HCT116 (cell line): ENCODE measurements around the gene CSTPP1. TPM values are rescaled to one million over a fixed set of nuclear protein-coding genes. Genes with fewer than 3 reads are reported as not detected.

ENCODE experiments used
- ATAC-seq: fragments of 200-7000 bp; cut with Tn5 transposase; 2 replicates; pipeline ENCODE4 v1.9.1; 2020; ENCODE audit warnings: mild to moderate bottlenecking, moderate library complexity
- BruUV-seq: library from RNA; stranded (reverse); fragments of 400-500 nt; replicated peaks from 2 replicates; lab custom pipeline; 2021; lab: Mats Ljungman, UMichigan
- CTCF ChIA-PET: fragments of 300-600 bp; sonication (Branson Sonifier 250); formaldehyde crosslinking; loops from one replicate; lab custom pipeline; 2021; ENCODE audit warnings: antibody characterized with exemption; lab: Charles Lee
- POLR2A ChIA-PET: fragments of 300-600, 350-600 bp; sonication (Branson Sonifier 250); formaldehyde crosslinking; loops from one replicate; lab custom pipeline; 2021; ENCODE audit warnings: antibody characterized with exemption; lab: Charles Lee
- RAD21 ChIA-PET, 2 experiments: fragments of 300-600 bp; sonication (Branson Sonifier 250); formaldehyde crosslinking; loops; one replicate each; lab custom pipeline; 2023; ENCODE audit warnings: low total read pairs in 2 of 2; ENCODE audit not compliant: uncharacterized antibody in 2 of 2, unreplicated experiment in 2 of 2, low non-redundant PET in 1 of 2; lab: Charles Lee
- DNase-seq: peaks from one replicate; pipeline ENCODE4 v3.0.0-alpha.2; 2010; ENCODE audit warnings: low read depth, low spot score
- H2AFZ ChIP-seq: fragments of 200-600 bp; shearing (Covaris generic), sonication (generic); 2 replicates; pipeline ENCODE4 v1.6.1; 2017; ENCODE audit warnings: low read depth, mixed run types, mixed read lengths, antibody characterized with exemption, low read length; ENCODE audit not compliant: poor library complexity, severe bottlenecking
- H3K27ac ChIP-seq: 2 replicates; pipeline ENCODE4 v1.5.1; 2012; ENCODE audit warnings: low read depth, low read length
- H3K27me3 ChIP-seq: fragments of 200-600 bp; sonication (generic); 2 replicates; pipeline ENCODE4 v1.6.1; 2016; ENCODE audit warnings: mixed run types, low read length, mixed read lengths; ENCODE audit not compliant: insufficient read depth
- H3K36me3 ChIP-seq, 2 experiments: fragments of 200-500 bp in 1 of 2; fragments of 200-600 bp in 1 of 2; sonication (Bioruptor generic) in 1 of 2; sonication (generic) in 1 of 2; 2 replicates each; pipeline versions ENCODE4 v1.5.1 to v1.6.1; 2014 to 2016; ENCODE audit warnings: low read length in 2 of 2, inconsistent platforms in 1 of 2, mixed read lengths in 1 of 2, mixed run types in 1 of 2; ENCODE audit not compliant: insufficient read depth in 2 of 2, control insufficient read depth in 1 of 2
- H3K4me1 ChIP-seq, 2 experiments: fragments of 200-600 bp in 1 of 2; sonication (generic) in 1 of 2; 2 replicates each; pipeline versions ENCODE4 v1.5.1 to v1.6.1; 2012 to 2017; ENCODE audit warnings: low read length in 2 of 2, inconsistent platforms in 1 of 2, mild to moderate bottlenecking in 1 of 2, mixed read lengths in 1 of 2, mixed run types in 1 of 2, moderate library complexity in 1 of 2; ENCODE audit not compliant: insufficient read depth in 2 of 2, control insufficient read depth in 1 of 2
- H3K4me2 ChIP-seq: fragments of 200-600 bp; sonication (generic); 2 replicates; pipeline ENCODE4 v1.6.1; 2017; ENCODE audit warnings: mixed run types, low read length, mixed read lengths
- H3K4me3 ChIP-seq, 2 experiments: fragments of 200-600 bp in 1 of 2; sonication (generic) in 1 of 2; replicated peaks in 1 of 2; 2 replicates each; pipeline ENCODE4 v1.5.1; 2011 to 2016; ENCODE audit warnings: low read length in 2 of 2, control low read depth in 1 of 2, low read depth in 1 of 2, mild to moderate bottlenecking in 1 of 2, mixed read lengths in 1 of 2, mixed run types in 1 of 2
- H3K79me2 ChIP-seq: fragments of 200-600 bp; sonication (generic); 2 replicates; pipeline ENCODE4 v1.6.1; 2017; ENCODE audit warnings: mild to moderate bottlenecking, mixed run types, low read length, moderate library complexity, mixed read lengths; ENCODE audit not compliant: insufficient read depth
- H3K9ac ChIP-seq: fragments of 200-600 bp; sonication (generic); 2 replicates; pipeline ENCODE4 v1.6.1; 2016; ENCODE audit warnings: low read length, mixed read lengths
- H3K9me2 ChIP-seq: fragments of 200-600 bp; sonication (generic), shearing (Covaris generic); 2 replicates; pipeline ENCODE4 v1.6.1; 2017; ENCODE audit warnings: mixed run types, mild to moderate bottlenecking, moderate library complexity; ENCODE audit not compliant: insufficient read depth
- H3K9me3 ChIP-seq, 2 experiments: fragments of 200-500 bp in 1 of 2; fragments of 200-600 bp in 1 of 2; sonication (Bioruptor generic) in 1 of 2; sonication (generic) in 1 of 2; 2 replicates each; pipeline ENCODE4 v1.6.1; 2014 to 2017; ENCODE audit warnings: low read length in 2 of 2, mixed read lengths in 2 of 2, inconsistent platforms in 1 of 2, low read depth in 1 of 2, mild to moderate bottlenecking in 1 of 2, mixed run types in 1 of 2, moderate library complexity in 1 of 2; ENCODE audit not compliant: control insufficient read depth in 1 of 2, insufficient read depth in 1 of 2
- H4K20me1 ChIP-seq: fragments of 200-600 bp; sonication (generic), shearing (Covaris generic); 2 replicates; pipeline ENCODE4 v1.6.1; 2017; ENCODE audit warnings: mixed run types, mild to moderate bottlenecking, moderate library complexity; ENCODE audit not compliant: insufficient read depth
- EGR1 ChIP-seq: IDR thresholded peaks from 2 replicates; pipeline ENCODE4 v1.6.1; 2012; ENCODE audit warnings: low read depth
- POLR2AphosphoS5 ChIP-seq: IDR thresholded peaks from 2 replicates; pipeline ENCODE4 v1.6.1; 2011; ENCODE audit warnings: mild to moderate bottlenecking, low read depth, low read length, moderate library complexity
- SIN3A ChIP-seq: IDR thresholded peaks from 2 replicates; pipeline ENCODE4 v1.6.1; 2012; ENCODE audit warnings: low read depth
- ZFX ChIP-seq: fragments of 450-650 bp; IDR thresholded peaks from 2 replicates; pipeline ENCODE4 v1.6.1; 2017
- intact Hi-C: fragments of 100-400 bp; cut with micrococcal nuclease; formaldehyde crosslinking; loops from 2 replicates; pipeline ENCODE4 v1.10.0; 2022
- total RNA-seq: library from RNA; stranded (reverse); gene quantifications from one replicate; pipeline ENCODE4 v1.2.1, GENCODE V29; 2021; ENCODE audit not compliant: unreplicated experiment
- TF ChIP-seq, protein P1 (sequence below): IDR thresholded peaks from 2 replicates; pipeline ENCODE4 v1.6.1; 2012
- TF ChIP-seq, protein P2 (sequence below): IDR thresholded peaks from 2 replicates; pipeline ENCODE4 v1.6.1; 2012; ENCODE audit warnings: low read depth

CSTPP1 gene
- total RNA-seq, 1 experiment from 2014 or later: 24.7 TPM

DNA sequence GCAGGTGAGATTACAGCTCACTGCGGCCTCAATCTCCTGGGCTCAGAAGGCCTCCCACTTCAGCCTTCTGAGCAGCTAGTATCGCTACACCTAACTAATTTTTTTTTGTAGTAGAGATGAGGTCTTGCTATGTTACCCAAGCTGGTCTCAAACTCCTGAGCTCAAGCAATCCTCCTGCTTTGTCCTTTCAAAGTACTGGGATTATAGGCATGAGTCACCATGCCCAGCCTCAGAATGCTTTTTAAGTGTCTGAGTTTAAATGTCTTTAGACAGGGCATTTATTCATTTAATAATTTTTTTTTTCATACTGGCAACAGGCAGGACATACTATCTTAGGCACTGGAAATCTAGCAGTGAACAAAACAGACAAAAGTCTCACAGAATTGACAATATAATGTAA is 45.9 kb upstream of the CSTPP1 start (continued):
- TF ChIP-seq, protein P1, sequence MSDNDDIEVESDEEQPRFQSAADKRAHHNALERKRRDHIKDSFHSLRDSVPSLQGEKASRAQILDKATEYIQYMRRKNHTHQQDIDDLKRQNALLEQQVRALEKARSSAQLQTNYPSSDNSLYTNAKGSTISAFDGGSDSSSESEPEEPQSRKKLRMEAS: no peak
- TF ChIP-seq ZFX (no peak), SIN3A (no peak)

DNA sequence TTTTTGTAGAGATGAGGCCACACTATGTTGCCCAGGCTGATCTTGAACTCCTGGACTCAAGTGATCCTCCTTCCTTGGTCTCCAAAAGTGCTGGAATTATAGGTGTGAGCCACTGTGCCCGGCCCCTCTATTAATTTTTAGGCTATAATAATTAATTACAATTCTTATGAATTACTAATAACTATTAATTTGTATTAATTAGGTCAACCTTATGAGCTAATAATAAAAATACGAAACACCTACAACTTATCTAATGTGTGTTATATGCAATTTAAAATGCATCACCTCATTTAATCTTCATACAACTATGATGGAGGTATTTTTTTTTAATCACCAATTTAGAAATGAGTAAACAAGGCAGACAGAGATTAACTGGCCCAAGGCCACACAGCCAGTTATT is 44.5 kb upstream of the CSTPP1 start:
- Histone ChIP-seq H3K9ac (no peak overlapping the region), H3K79me2 (no peaks in the 10 kb centered on the region), H3K4me3 (no peak overlapping the region), H3K9me3 (no peaks in the 10 kb centered on the region), H3K27ac (no peak overlapping the region), H3K27me3 (no peaks in the 10 kb centered on the region), H3K4me2 (no peak overlapping the region), H3K4me1 (no peaks in the 10 kb centered on the region), H2AFZ (no peak overlapping the region), H3K9me2 (no peaks in the 10 kb centered on the region), H4K20me1 (no peaks in the 10 kb centered on the region), H3K36me3 (0 out of 4 replicates have a peak, but pooled peaks cover 0 to 5% of the 10 kb centered on the region in 2 experiments)
- intact Hi-C loops: no loop called here
- TF ChIP-seq POLR2AphosphoS5: no peak
- ChIA-PET POLR2A (interaction anchor here (0.7 kb wide), 1 partner anchor 21 kb away, joined by 3 read pairs; no protein-coding TSS in a partner anchor), RAD21 (no interaction called here), CTCF (interaction anchor here (2.9 kb wide), 1 partner anchor 261 kb away, joined by 16 read pairs; no protein-coding TSS in a partner anchor)
- DNase-seq (no peak), ATAC-seq (no peak)
- BruUV-seq: no TSS peak

DNA sequence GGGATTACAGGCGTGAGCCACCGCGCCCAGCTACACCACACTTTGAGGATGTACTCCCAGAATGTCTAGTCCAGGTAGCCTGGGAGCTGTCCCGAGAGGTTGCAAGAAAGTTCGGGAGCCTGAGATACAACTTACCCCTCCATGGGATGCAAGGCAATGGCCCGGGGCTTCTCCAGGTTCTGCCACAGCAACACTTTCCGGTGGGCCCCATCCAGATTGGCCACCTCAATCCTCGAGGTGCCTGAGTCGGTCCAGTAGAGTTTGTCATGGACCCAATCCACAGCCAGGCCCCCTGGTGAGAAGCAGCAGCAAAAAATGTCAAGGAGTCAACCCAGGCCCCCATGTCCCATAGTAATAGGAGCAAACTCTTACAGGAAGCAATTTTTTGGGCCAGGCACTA is 43.7 kb upstream of the CSTPP1 start:
- 0 out of 4 replicates have a peak, but pooled peaks cover 0 to 5% of the 10 kb centered on the region in 2 experiments for H3K36me3 ChIP-seq
- H3K27ac ChIP-seq: no peak overlapping the region
- ATAC-seq: no peak
- no peak overlapping the region for H3K4me2 ChIP-seq
- ChIA-PET POLR2A (interaction anchor here (0.7 kb wide), 1 partner anchor 21 kb away, joined by 3 read pairs; no protein-coding TSS in a partner anchor), RAD21 (interaction anchor here (0.6 to 0.7 kb wide), 2 partner anchors 43 to 1058 kb away, joined by 3 to 4 read pairs; no protein-coding TSS in a partner anchor), CTCF (interaction anchor here (2.9 kb wide), 1 partner anchor 261 kb away, joined by 16 read pairs; no protein-coding TSS in a partner anchor)
- no peak overlapping the region for H2AFZ ChIP-seq
- no peak overlapping the region for H3K4me3 ChIP-seq
- intact Hi-C loops: no loop called here
- no peak for DNase-seq
- H3K79me2 ChIP-seq: no peaks in the 10 kb centered on the region
- no peaks in the 10 kb centered on the region for H3K9me3 ChIP-seq
- H3K9me2 ChIP-seq: no peaks in the 10 kb centered on the region
- no peak overlapping the region for H3K9ac ChIP-seq
- no TSS peak for BruUV-seq
- H3K4me1 ChIP-seq: no peaks in the 10 kb centered on the region
- TF ChIP-seq, protein P2, sequence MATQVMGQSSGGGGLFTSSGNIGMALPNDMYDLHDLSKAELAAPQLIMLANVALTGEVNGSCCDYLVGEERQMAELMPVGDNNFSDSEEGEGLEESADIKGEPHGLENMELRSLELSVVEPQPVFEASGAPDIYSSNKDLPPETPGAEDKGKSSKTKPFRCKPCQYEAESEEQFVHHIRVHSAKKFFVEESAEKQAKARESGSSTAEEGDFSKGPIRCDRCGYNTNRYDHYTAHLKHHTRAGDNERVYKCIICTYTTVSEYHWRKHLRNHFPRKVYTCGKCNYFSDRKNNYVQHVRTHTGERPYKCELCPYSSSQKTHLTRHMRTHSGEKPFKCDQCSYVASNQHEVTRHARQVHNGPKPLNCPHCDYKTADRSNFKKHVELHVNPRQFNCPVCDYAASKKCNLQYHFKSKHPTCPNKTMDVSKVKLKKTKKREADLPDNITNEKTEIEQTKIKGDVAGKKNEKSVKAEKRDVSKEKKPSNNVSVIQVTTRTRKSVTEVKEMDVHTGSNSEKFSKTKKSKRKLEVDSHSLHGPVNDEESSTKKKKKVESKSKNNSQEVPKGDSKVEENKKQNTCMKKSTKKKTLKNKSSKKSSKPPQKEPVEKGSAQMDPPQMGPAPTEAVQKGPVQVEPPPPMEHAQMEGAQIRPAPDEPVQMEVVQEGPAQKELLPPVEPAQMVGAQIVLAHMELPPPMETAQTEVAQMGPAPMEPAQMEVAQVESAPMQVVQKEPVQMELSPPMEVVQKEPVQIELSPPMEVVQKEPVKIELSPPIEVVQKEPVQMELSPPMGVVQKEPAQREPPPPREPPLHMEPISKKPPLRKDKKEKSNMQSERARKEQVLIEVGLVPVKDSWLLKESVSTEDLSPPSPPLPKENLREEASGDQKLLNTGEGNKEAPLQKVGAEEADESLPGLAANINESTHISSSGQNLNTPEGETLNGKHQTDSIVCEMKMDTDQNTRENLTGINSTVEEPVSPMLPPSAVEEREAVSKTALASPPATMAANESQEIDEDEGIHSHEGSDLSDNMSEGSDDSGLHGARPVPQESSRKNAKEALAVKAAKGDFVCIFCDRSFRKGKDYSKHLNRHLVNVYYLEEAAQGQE: no peak
- no peak for TF ChIP-seq EGR1
- H4K20me1 ChIP-seq: no peaks in the 10 kb centered on the region
- no peaks in the 10 kb centered on the region for H3K27me3 ChIP-seq
